RPMI8226 (cell line): ENCODE results near the gene EGFL8.
A peak's percentile ranks its signal among the peaks of the same experiment; 100 is the strongest.
"Not testable (repeated sequence)": the region's sequence is repeated elsewhere in the genome, so short reads cannot be mapped to it uniquely, and the experiment has no call there.

Experiments
- DNase-seq: peaks from one replicate; pipeline ENCODE4 v3.0.0-alpha.2; 2015

The EGFL8 gene

GRCh38 chr6:32185681-32186131 is 21.3 kb downstream of the EGFL8 start:
- not testable (repeated sequence) for DNase-seq

DNA sequence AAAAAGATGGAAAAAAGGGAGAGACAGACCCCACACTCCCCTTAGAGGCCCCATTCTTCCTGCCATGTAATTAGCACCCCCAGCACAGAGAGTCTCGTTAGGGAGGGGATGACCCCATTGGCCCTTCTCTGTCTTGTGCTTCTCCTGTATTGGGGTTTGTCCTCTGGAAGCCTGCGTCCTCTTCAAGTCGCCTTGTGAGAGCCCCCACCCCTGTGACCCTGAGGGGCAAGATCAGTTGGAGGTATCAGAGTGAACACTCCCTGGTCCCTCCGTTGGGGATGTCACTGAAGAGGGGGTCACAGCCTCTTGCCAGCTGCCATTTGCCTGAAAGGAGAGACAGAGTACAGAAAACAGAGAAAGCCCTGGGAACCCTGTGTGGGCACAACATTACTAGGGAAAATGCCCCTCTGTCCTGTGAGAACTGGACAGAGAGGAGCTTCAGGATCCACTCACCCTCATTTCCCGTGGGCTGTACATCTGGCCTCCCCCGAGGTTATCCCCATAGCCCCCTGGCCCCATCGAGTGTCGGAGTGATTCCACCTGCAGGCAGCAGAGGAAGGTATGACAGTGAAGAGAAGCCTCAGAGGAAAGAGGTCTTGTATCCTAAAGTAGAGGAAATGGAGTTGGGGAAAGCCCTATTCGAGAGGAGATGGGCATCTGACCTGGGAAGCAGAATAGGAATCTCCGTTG is 21.9 kb downstream of the EGFL8 start:
- not testable (repeated sequence) for DNase-seq

- no peak for DNase-seq
These were observed 22.8 kb downstream of the EGFL8 start for GRCh38 chr6:32187009-32187709.

DNA sequence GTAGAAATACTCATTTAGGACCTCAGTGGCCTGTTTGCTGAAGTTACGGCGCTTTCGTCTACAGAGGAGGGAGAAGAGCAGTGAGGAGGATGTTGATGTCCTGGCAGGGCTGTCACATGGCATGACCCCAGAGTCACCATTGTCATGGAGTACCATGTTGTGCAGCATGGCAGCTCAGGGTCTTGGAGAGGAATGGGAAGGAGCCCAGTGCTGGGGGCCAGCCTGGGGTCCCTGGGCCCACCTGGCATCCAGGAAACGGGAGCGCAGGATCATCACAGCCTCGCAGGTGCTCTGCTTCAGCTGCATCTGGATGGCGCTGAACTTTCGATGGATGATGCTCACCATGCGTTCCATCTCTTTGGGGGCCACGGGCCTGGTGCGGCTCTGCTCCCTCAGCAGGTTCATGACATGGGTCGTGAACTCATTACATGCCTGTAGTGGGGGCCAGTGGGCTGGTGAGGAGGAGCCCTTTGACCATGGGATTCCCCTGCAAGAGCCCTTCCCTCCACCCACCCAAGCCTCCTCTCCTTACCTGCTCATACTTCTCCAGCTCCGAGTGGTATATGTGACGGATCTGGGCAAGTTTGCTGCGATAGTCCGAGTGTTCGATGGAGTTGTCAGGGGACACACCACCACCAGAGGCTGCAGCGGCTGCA is 23.5 kb downstream of the EGFL8 start:
- DNase-seq, result not testable (repeated sequence)

GRCh38 chr6:32188381-32189068 is 24.1 kb downstream of the EGFL8 start:
- no peak for DNase-seq

DNA sequence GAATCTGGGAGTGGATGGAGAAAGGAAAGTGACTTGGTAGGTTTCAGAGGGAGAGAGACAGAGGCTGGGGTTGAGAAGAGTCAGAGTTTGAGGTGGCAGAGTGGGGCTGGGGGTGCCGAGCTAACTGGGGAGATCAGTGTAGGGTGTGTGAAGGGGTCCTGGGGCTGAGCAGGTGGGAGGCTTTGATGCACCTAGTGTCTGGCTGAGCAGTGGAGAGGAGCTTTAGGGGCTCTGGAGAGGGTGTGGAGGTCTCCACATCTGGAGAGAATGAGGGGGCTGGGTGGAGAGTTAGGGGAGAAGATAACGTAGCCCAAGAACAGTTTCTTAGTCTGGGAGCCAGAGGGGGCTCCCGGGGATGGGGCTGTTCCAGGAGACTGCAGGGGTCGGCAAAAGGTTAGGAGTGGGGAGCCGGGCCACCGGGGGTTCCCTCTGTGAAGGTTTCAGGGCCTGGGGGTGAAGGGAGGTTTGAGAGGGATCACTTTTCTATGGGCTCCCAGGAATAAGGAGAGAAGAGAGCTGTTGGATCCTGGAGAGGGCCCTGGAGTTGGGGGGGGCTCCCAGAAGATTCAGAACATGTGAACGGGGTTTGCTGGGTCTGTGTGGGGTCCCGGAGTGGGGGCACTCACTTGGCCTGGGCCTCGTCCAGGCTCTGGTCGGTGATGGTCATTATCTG is 24.8 kb downstream of the EGFL8 start:
- no peak for DNase-seq

GRCh38 chr6:32189742-32190053 is 25.3 kb downstream of the EGFL8 start:
- no peak for DNase-seq

GRCh38 chr6:32190054-32190851 is 25.9 kb downstream of the EGFL8 start, which contains the start of gene PBX2:
TSS of gene PBX2 (minus strand) at chr6:32190202. CDS start at chr6:32189915, 287 bp downstream.
- peak; percentile 94 for DNase-seq

GRCh38 chr6:32190911-32191677 is 26.7 kb downstream of the EGFL8 start:
- no peak for DNase-seq

GRCh38 chr6:32191696-32192607 is 27.6 kb downstream of the EGFL8 start:
- DNase-seq, result no peak

DNA sequence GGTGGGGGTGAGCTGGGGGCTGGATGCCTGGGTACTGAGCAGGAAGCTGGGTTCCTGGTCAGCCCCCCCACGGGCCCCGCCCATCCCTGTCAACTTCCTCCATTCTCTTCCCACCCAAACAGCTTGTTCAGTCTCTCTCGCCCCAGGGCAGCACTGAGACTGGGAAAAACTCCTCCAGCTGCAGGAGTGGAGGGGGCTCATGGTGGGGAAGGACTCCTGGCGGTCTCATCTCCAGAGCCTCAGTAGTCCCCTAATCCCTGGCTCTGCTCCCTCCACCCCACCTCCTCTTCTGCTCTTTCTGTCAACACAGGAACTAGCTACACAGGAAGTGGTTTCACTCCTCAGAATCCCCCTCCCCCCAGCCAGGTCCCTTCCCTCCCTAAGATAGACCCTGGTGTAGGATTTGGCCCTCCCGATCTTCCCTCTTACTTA is 28.2 kb downstream of the EGFL8 start, which contains the start of gene GPSM3:
Gene GPSM3 (minus strand): TSS at position 36 of the 432 bp plus-strand sequence. CDS start 130 bp downstream, outside the sequence.
- peak; percentile 60 for DNase-seq

DNA sequence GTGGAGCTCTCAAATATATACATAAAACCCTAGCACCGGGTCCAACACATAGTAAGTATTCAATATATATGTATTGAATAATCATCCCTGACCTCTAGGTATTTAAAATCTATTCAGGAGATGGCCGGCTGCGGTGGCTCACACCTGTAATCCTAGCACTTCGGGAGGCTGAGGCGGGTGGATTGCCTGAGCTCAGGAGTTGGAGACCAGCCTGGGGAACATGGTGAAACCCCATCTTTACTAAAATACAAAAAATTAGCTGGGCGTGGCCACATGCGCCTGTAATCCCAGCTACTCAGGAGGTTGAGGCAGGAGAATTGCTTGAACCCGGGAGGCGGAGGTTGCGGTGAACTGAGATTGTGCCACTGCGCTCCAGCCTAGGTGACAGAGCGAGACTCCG is 28.7 kb downstream of the EGFL8 start:
- DNase-seq, result not testable (repeated sequence)

DNA sequence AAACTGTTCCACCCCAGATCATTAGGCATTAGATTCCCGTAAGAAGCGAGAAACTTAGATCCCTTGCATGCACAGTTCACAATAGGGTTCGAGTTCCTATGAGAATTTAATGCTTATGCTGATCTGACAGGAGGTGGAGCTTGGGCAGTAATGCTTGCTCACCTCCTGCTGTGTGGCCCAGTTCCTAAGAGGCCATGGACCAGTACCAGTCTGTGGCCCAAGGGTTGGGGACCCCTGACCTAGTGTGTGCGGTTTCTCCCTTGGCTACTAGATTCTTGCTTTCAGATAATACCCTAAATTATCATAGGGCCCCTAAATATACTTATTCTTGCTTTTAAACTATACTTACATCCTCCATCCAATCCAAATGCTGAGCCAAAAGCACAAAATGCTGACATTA is 30.0 kb downstream of the EGFL8 start:
- DNase-seq, result no peak

DNA sequence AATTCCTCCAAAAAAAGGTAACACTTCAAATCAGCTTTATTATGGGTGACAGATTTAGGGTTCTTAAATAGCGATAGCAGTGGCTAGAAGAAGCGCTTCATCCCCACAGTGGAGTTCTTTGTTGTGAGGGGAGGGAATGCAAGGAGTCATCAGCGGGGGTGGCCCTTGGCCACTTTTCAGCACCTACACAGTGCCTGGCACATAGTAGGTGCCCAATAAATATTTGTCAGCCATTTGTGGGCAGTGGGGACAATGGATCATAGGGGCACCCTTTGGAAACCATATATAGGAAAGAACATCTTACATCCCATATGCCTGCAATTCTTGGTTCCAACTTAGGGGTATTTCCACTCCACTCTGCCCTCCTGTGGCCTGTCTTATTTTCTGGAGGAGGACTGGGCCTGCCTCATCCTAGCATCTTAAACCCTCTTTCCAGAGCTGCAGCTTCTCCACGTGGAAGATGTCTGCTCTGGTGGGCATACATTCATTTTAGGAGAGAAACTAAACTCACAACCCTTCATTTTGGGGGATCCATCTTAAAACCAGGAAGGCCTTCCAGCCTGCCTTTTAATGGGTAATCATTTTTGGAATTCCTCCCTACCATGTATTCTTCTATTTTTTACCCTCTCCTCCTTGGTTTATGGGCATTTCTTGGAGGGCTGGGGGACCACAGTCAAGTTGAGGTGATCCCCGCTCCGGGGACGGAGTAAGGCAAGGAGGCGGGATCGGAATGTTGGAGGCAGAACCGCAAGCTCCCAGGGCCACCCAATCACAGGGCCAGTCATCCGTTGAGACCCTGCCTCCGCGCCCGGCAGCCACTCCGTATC is 30.6 kb downstream of the EGFL8 start:
- DNase-seq, result peak; percentile 49

DNA sequence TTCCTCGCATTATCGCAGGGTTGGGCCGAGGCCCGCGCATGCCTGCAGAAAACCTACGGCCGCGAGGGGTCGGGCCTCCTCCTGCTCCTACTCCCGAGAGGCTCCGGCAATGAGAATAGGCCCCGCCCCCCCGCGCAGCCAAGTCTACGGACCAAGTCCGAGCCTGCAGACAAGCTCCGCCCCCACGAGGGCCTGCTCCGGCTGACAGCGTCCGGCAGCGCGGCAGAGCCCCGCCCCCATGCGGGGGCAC is 31.2 kb downstream of the EGFL8 start:
- DNase-seq, result no peak

DNA sequence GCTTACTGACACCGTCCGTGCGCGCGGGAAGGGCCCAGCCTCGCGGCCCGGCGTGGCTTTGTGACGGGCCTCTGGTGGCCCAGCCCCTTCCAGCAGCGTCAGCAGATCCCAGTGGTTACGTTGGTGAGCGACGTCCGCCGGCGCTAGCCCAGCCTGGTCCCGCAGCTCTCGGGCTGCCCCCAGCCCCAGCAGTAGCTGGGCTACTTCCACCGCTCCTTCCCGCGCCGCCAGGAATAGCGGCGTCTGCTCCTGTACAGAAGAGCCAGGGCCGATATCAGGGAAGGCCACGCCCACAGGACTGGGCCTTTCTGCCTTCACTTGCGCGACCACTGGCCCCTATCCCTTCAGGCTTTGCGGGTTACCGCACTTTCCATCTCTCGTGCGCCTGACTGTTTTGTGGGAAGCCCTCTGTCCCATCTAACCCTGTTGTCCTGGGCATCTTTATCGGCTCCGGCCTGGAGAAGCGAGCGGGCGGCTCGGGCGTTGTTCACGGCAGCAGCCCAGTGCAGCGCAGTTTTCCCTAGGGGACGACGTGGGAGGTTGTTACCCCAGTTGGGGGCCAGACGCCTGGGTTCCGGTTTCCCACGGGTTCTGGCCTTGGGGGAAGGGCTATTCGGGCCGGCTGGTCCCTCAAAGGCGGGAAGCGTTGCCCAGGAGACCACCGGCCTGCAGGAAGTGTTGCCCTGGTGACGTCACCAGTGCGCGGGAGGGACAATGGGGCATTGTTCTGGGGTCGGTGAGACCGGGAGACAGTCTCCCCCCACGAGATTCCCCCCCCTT is 31.7 kb downstream of the EGFL8 start:
- DNase-seq, result peak; percentile 100

DNA sequence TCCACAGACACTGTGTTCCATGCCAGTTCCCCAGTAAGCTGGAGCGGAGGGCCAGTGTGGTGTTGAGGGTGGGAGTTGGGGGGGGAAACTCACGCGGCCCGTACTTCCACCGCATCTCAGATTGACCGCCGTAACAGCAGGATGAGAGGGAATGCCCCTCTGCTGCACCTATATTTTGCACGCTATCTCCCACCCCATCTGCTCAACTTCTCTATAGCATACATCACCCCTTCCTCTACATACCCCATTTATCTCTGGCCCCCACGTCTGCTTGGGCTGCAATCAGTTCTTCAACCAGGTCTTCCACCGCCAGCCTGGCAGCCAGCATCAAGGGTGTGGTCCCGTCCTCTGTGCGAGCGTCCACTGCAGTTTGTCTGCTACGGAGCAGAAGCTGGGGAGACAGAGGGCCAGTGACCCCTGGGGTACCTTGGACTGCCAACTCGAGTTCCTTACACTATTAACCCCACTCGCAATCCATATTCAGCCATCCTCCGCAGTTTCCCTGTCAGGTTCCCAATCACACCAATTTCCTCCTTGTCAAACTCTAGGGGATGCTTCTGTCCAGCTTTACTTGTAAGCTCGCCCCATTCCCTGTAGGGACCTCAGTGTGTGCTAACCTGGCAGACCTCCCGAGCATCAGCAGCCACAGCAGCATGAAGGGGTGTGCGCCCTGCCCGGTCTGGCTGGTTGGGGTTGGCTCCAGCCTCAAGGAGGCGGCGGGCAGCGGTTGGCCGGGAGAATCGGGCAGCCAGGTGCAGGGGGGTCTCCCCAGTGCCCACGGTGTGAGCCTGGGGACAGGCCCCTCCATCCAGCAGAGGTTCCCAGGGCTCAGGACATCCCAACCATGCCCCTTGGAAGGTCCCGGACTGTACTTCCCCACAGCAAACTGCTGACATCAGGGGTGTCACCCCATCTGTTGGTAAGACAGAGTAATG is 32.6 kb downstream of the EGFL8 start:
- DNase-seq, result peak; percentile 31
